Adrenal gland (tissue), 5 donors: Measurements from ENCODE around the gene PPP1R15A.

Experiments
- CTCF ChIP-seq, 6 experiments: fragments of 450-650 bp in 4 of 6; fragments of 200-600 bp in 2 of 6; sonication (generic) in 1 of 6; IDR thresholded peaks; 1 replicate in 5 of 6; 2 replicates in 1 of 6; pipeline versions ENCODE4 v1.5.1 to v1.8.0; 2016 to 2021; ENCODE audit warnings: antibody characterized with exemption in 6 of 6, mild to moderate bottlenecking in 2 of 6, moderate library complexity in 1 of 6
- POLR2A ChIP-seq, 2 donors: fragments of 450-650 bp; IDR thresholded peaks; one replicate each; pipeline ENCODE4 v1.6.1; 2017; ENCODE audit warnings: antibody characterized with exemption in 2 of 2, mild to moderate bottlenecking in 2 of 2, moderate library complexity in 1 of 2
- donor health status: DM: no; HTN: no; CAD: no.

DNA sequence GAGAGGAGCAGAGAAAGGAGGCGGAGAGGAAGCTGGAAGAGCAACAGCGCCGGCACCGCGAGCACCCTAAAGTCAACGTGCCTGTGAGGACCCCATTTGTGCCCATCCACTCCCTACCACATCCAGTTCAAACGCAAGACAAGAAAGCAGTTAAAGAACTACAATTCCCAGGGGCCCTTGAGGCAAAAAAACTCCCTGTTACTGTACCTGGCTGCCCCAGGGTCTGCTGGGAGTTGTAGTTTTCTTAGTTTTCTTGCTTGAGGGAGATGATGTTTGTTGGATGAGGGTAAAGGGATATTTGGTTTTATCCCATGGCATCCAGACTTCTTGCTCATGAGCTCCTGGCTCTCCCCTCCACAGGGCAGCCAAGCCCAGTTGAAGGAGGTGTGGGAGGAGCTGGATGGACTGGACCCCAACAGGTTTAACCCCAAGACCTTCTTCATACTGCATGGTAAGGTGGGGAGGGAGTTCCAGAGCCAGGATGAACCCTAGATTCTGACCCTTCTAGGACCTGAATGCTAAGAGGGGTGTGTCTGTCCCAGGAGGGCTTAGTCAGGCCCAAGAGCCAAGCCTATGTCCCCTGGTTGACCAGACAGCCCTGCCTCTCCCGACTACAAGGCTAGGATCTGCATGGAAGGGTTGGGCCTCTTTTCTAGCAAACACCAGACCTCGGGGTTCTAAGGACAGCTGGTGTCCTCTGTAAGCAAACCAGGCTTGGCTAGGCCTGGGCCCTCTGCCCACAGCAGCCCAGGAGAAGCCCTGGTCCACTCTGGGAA, 41.1 kb downstream of the PPP1R15A start:
- TF ChIP-seq CTCF (IDR thresholded peaks at IDR 0.05) (no peak), POLR2A (IDR thresholded peaks at IDR 0.05) (no peak)
